GM12892 (cell line): ENCODE results near the gene CXCR1.

Source experiments
- POLR2A ChIP-seq: IDR thresholded peaks from 2 replicates; pipeline ENCODE4 v1.6.1; 2011; ENCODE audit warnings: low read depth, low read length, control low read depth
- POLR2AphosphoS5 ChIP-seq: IDR thresholded peaks from 2 replicates; pipeline ENCODE4 v1.6.1; 2011; ENCODE audit warnings: low read depth, low read length, control low read depth
- TAF1 ChIP-seq: IDR thresholded peaks from 2 replicates; pipeline ENCODE4 v1.6.1; 2011; ENCODE audit warnings: low read depth, mild to moderate bottlenecking, control low read depth, low read length, borderline replicate concordance

GRCh38 chr2:218202266-218202665 lies 35.5 kb upstream of the CXCR1 start:
- TF ChIP-seq POLR2A, result no peak
- TF ChIP-seq TAF1, result no peak
- TF ChIP-seq POLR2AphosphoS5, result no peak
